DND-41 (cell line): ENCODE results near the gene RPUSD1.

Experiments used
- ATAC-seq: fragments of 200-7000 bp; cut with Tn5 transposase; 3 replicates; pipeline ENCODE4 v1.9.1; 2021; ENCODE audit warnings: low read depth; ENCODE audit not compliant: insufficient read depth
- DNase-seq: peaks from one replicate; pipeline ENCODE4 v3.0.0-alpha.2; 2020
- H2AFZ ChIP-seq: 2 replicates; pipeline ENCODE4 v1.6.0; 2012; ENCODE audit warnings: low read depth, low read length
- H3K27ac ChIP-seq: 2 replicates; pipeline ENCODE4 v1.5.1; 2012; ENCODE audit warnings: low read length, inconsistent platforms
- H3K27me3 ChIP-seq: fragments of 200-600 bp; sonication (generic); 2 replicates; pipeline ENCODE4 v1.6.0; 2012; ENCODE audit warnings: low read length, mild to moderate bottlenecking, inconsistent platforms; ENCODE audit not compliant: insufficient read depth, poor library complexity
- H3K36me3 ChIP-seq: 2 replicates; pipeline ENCODE4 v1.5.1; 2012; ENCODE audit warnings: low read length, inconsistent platforms; ENCODE audit not compliant: insufficient read depth
- H3K4me1 ChIP-seq: 2 replicates; pipeline ENCODE4 v1.5.1; 2012; ENCODE audit warnings: mild to moderate bottlenecking, low read length; ENCODE audit not compliant: insufficient read depth
- H3K4me2 ChIP-seq: 2 replicates; pipeline ENCODE4 v1.6.0; 2012; ENCODE audit warnings: mild to moderate bottlenecking, moderate library complexity, low read length, inconsistent platforms; ENCODE audit not compliant: insufficient read depth
- H3K4me3 ChIP-seq, 2 experiments: fragments of 200-600 bp in 1 of 2; shearing (Covaris generic) in 1 of 2; 2 replicates each; pipeline ENCODE4 v1.5.1; 2012 to 2016; ENCODE audit warnings: inconsistent platforms in 2 of 2, low read length in 2 of 2, mild to moderate bottlenecking in 2 of 2, low read depth in 1 of 2, moderate library complexity in 1 of 2
- H3K79me2 ChIP-seq: 2 replicates; pipeline ENCODE4 v1.6.0; 2012; ENCODE audit warnings: low read length, inconsistent platforms; ENCODE audit not compliant: insufficient read depth
- H3K9ac ChIP-seq: 2 replicates; pipeline ENCODE4 v1.6.0; 2012; ENCODE audit warnings: low read depth, mild to moderate bottlenecking, inconsistent platforms, low read length, moderate library complexity
- H3K9me3 ChIP-seq: 2 replicates; pipeline ENCODE4 v1.5.1; 2012; ENCODE audit warnings: low read length, moderate library complexity, mild to moderate bottlenecking, inconsistent platforms; ENCODE audit not compliant: insufficient read depth, severe bottlenecking
- H4K20me1 ChIP-seq: 2 replicates; pipeline ENCODE4 v1.6.0; 2012; ENCODE audit warnings: low read length; ENCODE audit not compliant: insufficient read depth
- CTCF ChIP-seq: IDR thresholded peaks from 2 replicates; pipeline ENCODE4 v1.5.1; 2012; ENCODE audit warnings: borderline replicate concordance, low read length, moderate library complexity, mild to moderate bottlenecking; ENCODE audit not compliant: poor library complexity, severe bottlenecking; ENCODE audit errors: extremely low read depth
- EZH2 ChIP-seq: IDR thresholded peaks from 3 replicates; pipeline ENCODE4 v1.6.1; 2012; ENCODE audit warnings: borderline replicate concordance, low read depth, mild to moderate bottlenecking, moderate library complexity, low read length, inconsistent platforms; ENCODE audit not compliant: severe bottlenecking

The RPUSD1 gene

GRCh38 chr16:795580-796229, 7.5 kb upstream of the RPUSD1 start:
- Histone ChIP-seq H3K27me3 (no peaks in the 10 kb centered on the region), H3K9me3 (no peaks in the 10 kb centered on the region), H4K20me1 (peaks cover 59% of the 10 kb centered on the region), H3K9ac (no peak overlapping the region), H2AFZ (no peak overlapping the region), H3K36me3 (peaks cover 67% of the 10 kb centered on the region), H3K4me2 (no peak overlapping the region), H3K4me3 (no peak overlapping the region), H3K27ac (no peak overlapping the region), H3K79me2 (peaks cover 10% of the 10 kb centered on the region), H3K4me1 (peaks cover 5% of the 10 kb centered on the region; the same call in 1 of the 2 replicates)
- DNase-seq (no peak), ATAC-seq (no peak)
- TF ChIP-seq CTCF = no peak
- no peak for TF ChIP-seq EZH2

GRCh38 chr16:794853-795466, 6.8 kb upstream of the RPUSD1 start:
- Histone ChIP-seq H3K27ac (no peak overlapping the region), H3K9me3 (no peaks in the 10 kb centered on the region), H3K79me2 (peaks cover 17% of the 10 kb centered on the region), H3K4me1 (peaks cover 12% of the 10 kb centered on the region), H3K4me2 (no peak overlapping the region), H3K9ac (no peak overlapping the region), H3K4me3 (no peak overlapping the region), H4K20me1 (peaks cover 66% of the 10 kb centered on the region), H3K27me3 (no peaks in the 10 kb centered on the region), H2AFZ (no peak overlapping the region), H3K36me3 (peaks cover 75% of the 10 kb centered on the region)
- no peak for TF ChIP-seq EZH2
- no peak for TF ChIP-seq CTCF
- ATAC-seq (no peak), DNase-seq (no peak)

DNA sequence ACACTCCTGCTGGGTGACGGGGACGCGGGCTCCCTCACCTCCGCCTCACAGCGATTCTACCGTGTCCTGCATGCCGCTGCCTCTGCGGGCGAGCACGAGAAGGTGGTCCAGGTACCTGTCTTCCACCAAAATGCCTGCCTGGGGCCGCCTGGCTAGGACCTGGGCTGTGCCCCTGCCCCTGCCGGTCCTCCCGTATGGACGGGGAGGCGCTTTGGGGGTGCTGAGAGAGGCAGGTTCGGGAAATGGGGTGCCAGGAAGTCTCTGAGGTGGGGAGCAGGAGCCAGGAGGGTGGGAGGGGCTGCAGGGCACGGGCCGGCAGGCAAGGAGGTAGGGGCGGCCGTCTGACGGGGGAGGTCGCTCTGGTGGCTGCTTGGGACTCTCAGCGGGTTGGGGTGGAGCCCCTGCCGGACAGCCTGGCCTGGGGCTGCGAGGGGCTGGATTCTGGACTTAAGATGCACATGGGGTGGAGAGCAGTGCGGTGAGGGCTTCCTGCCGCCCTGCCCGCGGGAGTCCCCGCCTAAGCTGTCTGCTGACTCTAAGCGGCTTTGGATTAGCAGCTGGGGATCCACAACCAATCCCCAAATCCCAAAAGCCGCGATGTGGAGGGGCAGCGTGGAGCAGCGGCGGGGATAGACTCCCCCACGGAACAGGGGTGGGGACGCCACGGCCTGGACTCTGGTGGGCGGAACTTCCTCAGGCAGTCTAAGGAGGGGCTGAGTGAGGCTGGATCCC, 6.1 kb upstream of the RPUSD1 start:
- TF ChIP-seq EZH2 = no peak
- TF ChIP-seq CTCF = no peak
- no peak for ATAC-seq

More for the DNA sequence above, 6.1 kb upstream of the RPUSD1 start:
- Histone ChIP-seq H4K20me1 (peaks cover 69% of the 10 kb centered on the region), H3K27me3 (no peaks in the 10 kb centered on the region), H2AFZ (no peak overlapping the region), H3K4me3 (no peak overlapping the region), H3K36me3 (peaks cover 82% of the 10 kb centered on the region), H3K27ac (no peak overlapping the region), H3K9me3 (no peaks in the 10 kb centered on the region), H3K4me2 (no peak overlapping the region), H3K9ac (no peak overlapping the region), H3K79me2 (peaks cover 24% of the 10 kb centered on the region), H3K4me1 (peaks cover 19% of the 10 kb centered on the region)
- DNase-seq = no peak
